Measurements from ENCODE around the gene NOL12. TPM values are rescaled to one million over a fixed set of nuclear protein-coding genes. Genes with fewer than 3 reads are reported as not detected.
"Not testable (repeated sequence)": the region's sequence is repeated elsewhere in the genome, so short reads cannot be mapped to it uniquely, and the experiment has no call there.

The NOL12 gene
- polyA plus RNA-seq, 3 donors from 2014 or later = 34.6 to 59.3 (median 42.3) TPM

DNA sequence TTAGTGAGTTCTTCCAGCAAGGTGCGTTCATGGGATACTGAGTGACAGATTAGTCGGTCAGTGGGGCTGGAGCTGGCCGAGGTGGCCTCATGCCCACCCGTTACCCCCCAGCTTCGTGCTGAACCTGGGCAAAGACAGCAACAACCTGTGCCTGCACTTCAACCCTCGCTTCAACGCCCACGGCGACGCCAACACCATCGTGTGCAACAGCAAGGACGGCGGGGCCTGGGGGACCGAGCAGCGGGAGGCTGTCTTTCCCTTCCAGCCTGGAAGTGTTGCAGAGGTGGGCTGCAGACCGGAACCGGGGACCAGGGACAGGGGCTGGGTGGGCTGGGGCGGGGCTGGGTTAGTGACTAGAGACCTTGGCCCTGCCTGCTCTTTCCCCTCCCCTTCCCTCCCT, 7.8 kb upstream of the NOL12 start:
- H3K4me1 Mint-ChIP-seq = peaks cover 48 to 51% of the 10 kb centered on the region in 2 donors
- H3K4me3 Mint-ChIP-seq = peak overlapping the region in 3 of 5 donors; percentile 67 to 97 (median 92)

DNA sequence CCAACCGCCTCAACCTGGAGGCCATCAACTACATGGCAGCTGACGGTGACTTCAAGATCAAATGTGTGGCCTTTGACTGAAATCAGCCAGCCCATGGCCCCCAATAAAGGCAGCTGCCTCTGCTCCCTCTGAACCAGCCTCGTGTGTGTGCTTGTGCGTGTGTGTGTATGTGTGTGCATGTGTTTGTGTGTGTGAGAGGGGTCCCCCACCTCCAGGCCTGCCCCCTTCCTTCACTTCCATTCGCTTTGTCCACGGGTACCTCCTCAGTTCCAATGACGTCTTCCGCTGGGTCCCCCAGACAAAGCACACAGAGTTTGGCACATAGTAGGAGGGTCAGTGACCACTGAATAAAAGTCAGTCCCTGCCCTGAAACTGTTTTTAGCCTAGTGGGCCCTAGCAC, 6.5 kb upstream of the NOL12 start:
- Mint-ChIP-seq H3K4me3 (peak overlapping the region in 1 of 5 donors; percentile 51), H3K9me3 (no peaks in the 10 kb centered on the region), H3K27ac (peak overlapping the region in 5 of 6 donors; percentile 80 to 86 (median 81)), H3K36me3 (no peaks in the 10 kb centered on the region), H3K27me3 (ENCODE audit: low read depth in 3 of 3) (peaks cover 2 to 7% (median 5%) of the 10 kb centered on the region in 3 donors), H3K4me1 (peaks cover 42 to 48% of the 10 kb centered on the region in 2 donors)
- DNase-seq = no peak

More for the DNA sequence above, 7.8 kb upstream of the NOL12 start:
- Mint-ChIP-seq H3K9me3 (no peaks in the 10 kb centered on the region), H3K36me3 (no peaks in the 10 kb centered on the region), H3K27me3 (ENCODE audit: low read depth in 3 of 3) (peaks cover 4 to 9% (median 5%) of the 10 kb centered on the region in 3 donors), H3K27ac (peak overlapping the region; percentile 92 to 100 (median 98))
- DNase-seq = no peak

DNA sequence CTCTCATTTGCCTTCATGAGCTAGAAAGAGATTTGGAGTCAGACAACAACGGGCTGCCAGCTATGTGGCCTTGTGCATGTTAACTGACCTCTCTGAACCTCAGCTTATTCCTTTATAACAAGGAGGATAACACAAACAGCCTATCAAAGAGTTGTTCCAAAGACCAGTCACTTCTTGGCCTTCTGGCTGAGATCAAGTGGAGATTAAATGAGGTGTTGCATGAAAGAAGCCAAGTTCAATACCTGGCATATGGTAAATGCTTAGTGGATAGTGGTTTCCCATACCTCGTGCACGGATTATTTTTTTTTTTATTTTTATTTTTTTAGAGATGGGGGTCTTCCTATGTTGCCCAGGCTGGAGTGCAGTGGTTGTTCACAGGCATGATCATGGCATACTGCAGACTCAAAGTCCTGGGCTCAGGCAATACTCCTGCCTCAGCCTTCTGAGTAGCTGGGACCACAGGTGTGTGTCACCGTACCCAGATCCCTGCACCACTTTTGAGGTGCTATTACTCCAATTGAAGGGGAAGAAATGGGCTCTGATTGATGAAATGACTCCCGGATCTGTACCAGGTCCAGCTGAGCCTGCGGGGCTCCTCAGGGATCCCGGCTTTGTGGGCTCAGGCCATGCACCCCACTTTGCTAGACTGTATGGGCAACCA, 5.8 kb upstream of the NOL12 start:
- Mint-ChIP-seq H3K9me3 (no peaks in the 10 kb centered on the region), H3K4me3 (no peak overlapping the region), H3K27me3 (ENCODE audit: low read depth in 3 of 3) (peaks cover 2 to 7% (median 5%) of the 10 kb centered on the region in 3 donors), H3K4me1 (peaks cover 39 to 43% of the 10 kb centered on the region in 2 donors), H3K36me3 (no peaks in the 10 kb centered on the region), H3K27ac (peak overlapping the region in 5 of 6 donors; percentile 80 to 86 (median 81))
- no peak for DNase-seq

- Mint-ChIP-seq H3K27ac (peak overlapping the region in 5 of 6 donors; percentile 42 to 81 (median 60)), H3K4me3 (no peak overlapping the region), H3K9me3 (no peaks in the 10 kb centered on the region), H3K36me3 (no peaks in the 10 kb centered on the region), H3K27me3 (ENCODE audit: low read depth in 3 of 3) (peaks cover 3 to 8% (median 5%) of the 10 kb centered on the region in 3 donors), H3K4me1 (peaks cover 37 to 40% of the 10 kb centered on the region in 2 donors)
- DNase-seq = no peak
These were observed 5.1 kb upstream of the NOL12 start for GRCh38 chr22:37681001-37681424.

DNA sequence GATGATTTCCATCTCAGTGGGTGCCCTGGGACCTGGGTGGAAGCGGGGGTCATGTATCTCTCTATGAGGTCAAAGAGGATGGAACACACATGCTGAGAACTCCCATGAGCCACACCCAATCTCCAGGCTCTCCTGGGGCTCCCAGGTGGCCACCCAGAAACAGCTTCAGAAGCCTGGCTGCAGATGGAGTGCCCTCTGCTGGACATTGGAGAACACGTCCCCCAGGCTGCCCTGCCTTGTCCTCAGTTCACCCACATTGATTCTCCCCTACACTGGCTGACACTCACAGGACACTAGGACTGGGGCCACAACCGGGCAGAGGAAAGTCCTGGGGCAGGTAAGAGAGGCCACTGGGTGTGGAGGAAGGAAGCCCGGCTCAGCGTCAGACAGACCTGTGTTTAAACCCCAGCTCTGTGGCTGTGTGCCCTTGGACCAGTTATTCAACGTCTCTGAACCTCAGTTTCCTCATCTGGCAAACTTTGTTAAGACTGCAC, 4.5 kb upstream of the NOL12 start:
- Mint-ChIP-seq H3K4me1 (peaks cover 38 to 41% of the 10 kb centered on the region in 2 donors), H3K27ac (peak overlapping the region in 5 of 6 donors; percentile 33 to 82 (median 63)), H3K36me3 (no peaks in the 10 kb centered on the region), H3K27me3 (ENCODE audit: low read depth in 3 of 3) (peaks cover 3 to 9% (median 5%) of the 10 kb centered on the region in 3 donors), H3K9me3 (no peaks in the 10 kb centered on the region), H3K4me3 (no peak overlapping the region)
- DNase-seq = peak; percentile 66 to 75 (median 71)

DNA sequence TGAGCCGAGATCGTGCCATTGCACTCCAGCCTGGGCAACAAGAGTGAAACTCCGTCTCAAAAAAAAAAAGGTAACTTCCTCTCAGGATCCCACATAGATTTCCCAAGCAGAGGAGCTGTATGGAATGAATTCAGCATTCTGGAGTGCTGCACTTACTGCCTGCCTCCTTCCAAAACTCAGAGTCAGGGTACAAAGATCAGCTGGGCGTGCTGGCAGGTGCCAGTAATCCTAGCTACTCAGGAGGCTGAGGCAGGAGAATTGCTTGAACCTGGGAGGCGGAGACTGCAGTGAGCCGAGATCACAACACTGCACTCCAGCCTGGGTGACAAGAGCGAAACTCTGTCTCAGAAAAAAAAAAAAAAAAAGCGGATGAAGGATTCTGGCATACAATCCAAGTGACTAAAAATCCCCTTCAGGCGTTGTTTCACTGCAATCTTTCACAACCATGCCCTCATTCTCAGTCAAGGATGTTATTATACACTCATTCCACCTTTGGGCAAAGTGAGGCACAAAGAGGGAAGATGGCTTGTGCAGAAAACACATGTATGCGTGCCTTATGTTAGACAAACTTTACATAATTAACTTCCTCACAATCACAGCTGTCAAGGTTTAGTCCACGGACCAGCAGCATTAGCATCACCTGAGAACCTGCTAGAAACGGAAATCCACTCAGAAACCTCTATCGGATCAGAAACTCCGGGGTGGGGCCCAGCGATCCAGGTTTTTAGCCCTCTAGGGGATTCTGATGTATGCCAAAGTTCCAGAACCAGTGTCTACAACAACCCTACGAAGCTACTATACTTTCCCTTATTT, 1.1 kb upstream of the NOL12 start:
- Mint-ChIP-seq H3K36me3 (peaks cover 0 to 10% (median 7%) of the 10 kb centered on the region in 3 donors), H3K27ac (peak overlapping the region in 3 of 6 donors; percentile 92 to 98 (median 97)), H3K27me3 (ENCODE audit: low read depth in 3 of 3) (peaks cover 2 to 6% (median 3%) of the 10 kb centered on the region in 3 donors), H3K4me3 (peak overlapping the region in 4 of 5 donors; percentile 94 to 98 (median 98)), H3K4me1 (peaks cover 36 to 41% of the 10 kb centered on the region in 2 donors), H3K9me3 (no peaks in the 10 kb centered on the region)
- DNase-seq = no peak

GRCh38 chr22:37690407-37690806, 4.3 kb downstream of the NOL12 start:
- Mint-ChIP-seq H3K27me3 (ENCODE audit: low read depth in 3 of 3) (peaks cover 2 to 7% (median 3%) of the 10 kb centered on the region in 3 donors), H3K36me3 (peaks cover 3 to 31% (median 14%) of the 10 kb centered on the region in 3 donors), H3K9me3 (no peaks in the 10 kb centered on the region), H3K4me3 (no peak overlapping the region), H3K27ac (no peak overlapping the region), H3K4me1 (peaks cover 26 to 30% of the 10 kb centered on the region in 2 donors)
- DNase-seq = no peak

- Mint-ChIP-seq H3K4me3 (no peak overlapping the region), H3K4me1 (peaks cover 28 to 32% of the 10 kb centered on the region in 2 donors), H3K36me3 (peaks cover 7 to 34% (median 14%) of the 10 kb centered on the region in 3 donors), H3K27me3 (ENCODE audit: low read depth in 3 of 3) (peaks cover 2 to 6% (median 2%) of the 10 kb centered on the region in 3 donors), H3K27ac (no peak overlapping the region), H3K9me3 (no peaks in the 10 kb centered on the region)
- no peak for DNase-seq
These were observed 4.9 kb downstream of the NOL12 start for GRCh38 chr22:37690901-37691504.

- Mint-ChIP-seq H3K27ac (no peak overlapping the region), H3K36me3 (peaks cover 7 to 32% (median 14%) of the 10 kb centered on the region in 3 donors), H3K4me3 (no peak overlapping the region), H3K9me3 (no peaks in the 10 kb centered on the region), H3K27me3 (ENCODE audit: low read depth in 3 of 3) (peaks cover 0 to 5% (median 0%) of the 10 kb centered on the region in 3 donors), H3K4me1 (peaks cover 20 to 26% of the 10 kb centered on the region in 2 donors)
- no peak for DNase-seq
These were observed 6.6 kb downstream of the NOL12 start for GRCh38 chr22:37692627-37693285.

GRCh38 chr22:37694131-37694530, 8.0 kb downstream of the NOL12 start:
- Mint-ChIP-seq H3K36me3 (peaks cover 7 to 24% (median 8%) of the 10 kb centered on the region in 3 donors), H3K4me1 (peaks cover 11 to 18% of the 10 kb centered on the region in 2 donors)
- not testable (repeated sequence) for H3K9me3 Mint-ChIP-seq; H3K27ac Mint-ChIP-seq; H3K4me3 Mint-ChIP-seq; H3K27me3 Mint-ChIP-seq (ENCODE audit: low read depth in 3 of 3); DNase-seq

- H3K27ac Mint-ChIP-seq; DNase-seq; H3K27me3 Mint-ChIP-seq (ENCODE audit: low read depth in 3 of 3); H3K9me3 Mint-ChIP-seq: not testable (repeated sequence)
- Mint-ChIP-seq H3K4me3 (peak overlapping the region; percentile 30 to 78 (median 53)), H3K36me3 (peaks cover 7 to 16% (median 8%) of the 10 kb centered on the region in 3 donors), H3K4me1 (peaks cover 15 to 24% of the 10 kb centered on the region in 2 donors)
These were observed 10.1 kb downstream of the NOL12 start for GRCh38 chr22:37696260-37696656.

DNA sequence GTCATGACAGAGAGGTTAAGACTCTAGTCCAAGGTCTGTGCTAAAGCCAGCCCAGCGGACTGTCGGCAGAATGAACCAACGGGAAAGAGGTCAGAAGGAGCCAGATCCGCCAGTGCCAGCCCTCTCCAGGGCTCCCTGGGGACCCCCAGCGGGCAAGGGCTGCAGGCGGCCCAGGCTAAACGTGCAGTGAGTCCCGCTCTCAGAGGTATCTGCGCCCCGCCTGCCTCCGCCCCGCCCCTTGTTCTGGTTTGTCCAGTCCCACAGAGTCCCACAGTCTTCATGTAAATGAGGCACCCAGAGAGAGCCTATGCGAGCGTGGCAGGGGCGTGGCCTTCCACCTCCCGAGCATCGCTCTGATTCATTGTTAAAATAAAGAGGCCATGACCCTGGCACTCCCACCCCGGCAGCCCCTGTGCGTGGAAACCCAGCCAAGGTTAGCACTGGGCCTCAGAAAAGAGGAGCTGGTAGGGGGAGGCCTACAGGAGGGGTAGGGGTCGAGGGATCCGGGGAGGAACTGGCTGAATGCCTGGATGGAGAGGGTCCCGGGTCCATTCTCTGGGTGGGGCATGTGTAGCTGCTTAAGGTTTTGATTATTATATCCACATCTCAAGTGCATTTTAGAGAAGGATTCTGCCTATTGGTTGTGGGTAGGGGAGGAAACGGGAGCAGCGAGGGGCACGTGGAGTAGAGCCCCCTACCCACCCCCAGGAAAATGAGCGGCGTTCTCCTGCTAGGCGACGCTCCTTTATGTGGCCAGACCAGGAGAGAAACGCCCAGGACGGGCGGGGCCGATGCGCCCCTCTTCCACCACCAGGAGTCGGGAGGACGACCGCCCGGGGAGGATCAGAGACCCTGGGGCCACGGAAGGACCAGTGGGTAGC, 10.8 kb downstream of the NOL12 start, which contains the start of gene TRIOBP:
TSS of gene TRIOBP (plus strand) at position 392 of the 881 bp plus-strand sequence. CDS start 4,318 bp downstream, outside the sequence.
- peaks cover 22 to 30% of the 10 kb centered on the region in 2 donors for H3K4me1 Mint-ChIP-seq

More for the DNA sequence above, 10.8 kb downstream of the NOL12 start, which contains the start of gene TRIOBP:
- H3K27me3 Mint-ChIP-seq (ENCODE audit: low read depth in 3 of 3) = peaks cover 0 to 1% (median 0%) of the 10 kb centered on the region in 3 donors
- H3K36me3 Mint-ChIP-seq = peaks cover 7 to 16% (median 8%) of the 10 kb centered on the region in 3 donors
- H3K27ac Mint-ChIP-seq = peak within 1 kb of the TSS in 1 of 6 donors; percentile 61
- peak within 1 kb of the TSS; percentile 30 to 78 (median 53) for H3K4me3 Mint-ChIP-seq
- H3K9me3 Mint-ChIP-seq = no peaks in the 10 kb centered on the region
- DNase-seq = peak; percentile 81 to 86 (median 85)
